ENCODE measurements around the gene GALNTL6.

- TF ChIP-seq CTCF (IDR thresholded peaks at IDR 0.05) = no peak
- no peak for TF ChIP-seq POLR2A (IDR thresholded peaks at IDR 0.05)
Measured at GRCh38 chr4:172104539-172104938, 291.3 kb downstream of the GALNTL6 start.

All from Peyer's patch (tissue), 4 donors.